A549 (cell line): Measurements from ENCODE around the gene CMIP. TPM values are rescaled to one million over a fixed set of nuclear protein-coding genes. Genes with fewer than 3 reads are reported as not detected.

ENCODE experiments used
- ATAC-seq, 2 experiments: fragments of 200-7000 bp in 1 of 2; fragments of >200 bp in 1 of 2; cut with Nextera tagmentation in 1 of 2; cut with Tn5 transposase in 1 of 2; 3 replicates each; pipeline versions ENCODE4 v1.8.0 to v1.9.1; 2018 to 2020; ENCODE audit warnings: mild to moderate bottlenecking in 1 of 2, moderate library complexity in 1 of 2
- CTCF ChIA-PET: fragments of 300-600 bp; sonication (Branson Sonifier 250); formaldehyde crosslinking; extraction: SDS; loops from one replicate; lab custom pipeline; 2021; ENCODE audit warnings: antibody characterized with exemption, inconsistent platforms; lab: Yijun Ruan, JAX
- POLR2A ChIA-PET: fragments of 350-600 bp; formaldehyde crosslinking; extraction: SDS; loops from one replicate; lab custom pipeline; 2021; ENCODE audit warnings: antibody characterized with exemption, inconsistent platforms; lab: Yijun Ruan, JAX
- DNase-seq, 2 experiments: peaks; one replicate each; pipeline versions ENCODE4 v3.0.0 to v3.0.0-alpha.2; 2011 to 2016; ENCODE audit warnings: low read depth in 1 of 2, low spot score in 1 of 2
- FAIRE-seq: peaks from 2 replicates; lab custom pipeline; 2011; peaks lifted over from hg19 to GRCh38; lab: Jason Lieb, UNC
- H3K27ac ChIP-seq, 2 experiments: fragments of >200 bp; sonication (Bioruptor Twin); formaldehyde crosslinking; 3 replicates each; pipeline ENCODE4 v1.5.1; 2016 to 2017
- H3K4me1 ChIP-seq: fragments of >200 bp; sonication (Bioruptor Twin); formaldehyde crosslinking; 3 replicates; pipeline ENCODE4 v1.6.1; 2016
- H3K4me2 ChIP-seq: fragments of >200 bp; sonication (Bioruptor Twin); formaldehyde crosslinking; 3 replicates; pipeline ENCODE4 v1.6.1; 2016
- H3K4me3 ChIP-seq: fragments of >200 bp; sonication (Bioruptor Twin); formaldehyde crosslinking; 3 replicates; pipeline ENCODE4 v1.5.1; 2016
- H3K9me3 ChIP-seq: fragments of >200 bp; sonication (Bioruptor Twin); formaldehyde crosslinking; 3 replicates; pipeline ENCODE4 v1.6.1; 2016
- BHLHE40 ChIP-seq: IDR thresholded peaks from 2 replicates; pipeline ENCODE4 v1.6.1; 2012; ENCODE audit warnings: low read depth, low read length, inconsistent platforms
- CBX2 ChIP-seq: fragments of 200-600 bp; sonication (generic); IDR thresholded peaks from 2 replicates; pipeline ENCODE4 v1.6.1; 2016; ENCODE audit warnings: low read depth, mild to moderate bottlenecking, borderline replicate concordance
- HOXB5 ChIP-seq: fragments of 250-450 bp; sonication (Bioruptor Pico); IDR thresholded peaks from 2 replicates; pipeline ENCODE4 v1.5.0; 2020; ENCODE audit warnings: mild to moderate bottlenecking, moderate library complexity
- JUN ChIP-seq, 2 experiments: fragments of >200 bp; sonication (Bioruptor Twin); formaldehyde crosslinking; IDR thresholded peaks; 2 replicates in 1 of 2; 3 replicates in 1 of 2; pipeline ENCODE4 v1.6.1; 2016 to 2017
- KDM1A ChIP-seq: fragments of 200-600 bp; sonication (generic); IDR thresholded peaks from 2 replicates; pipeline ENCODE4 v1.6.1; 2016; ENCODE audit warnings: low read depth, mild to moderate bottlenecking
- MAX ChIP-seq: IDR thresholded peaks from 2 replicates; pipeline ENCODE4 v1.6.1; 2012
- NFE2L2 ChIP-seq: fragments of 150-350 bp; conservative IDR thresholded peaks from 2 replicates; pipeline ENCODE4 v1.6.1; 2014; ENCODE audit warnings: low read length
- PBX3 ChIP-seq: IDR thresholded peaks from 2 replicates; pipeline ENCODE4 v1.6.1; 2012
- RAD21 ChIP-seq, 2 experiments: fragments of >200 bp in 1 of 2; sonication (Bioruptor Twin) in 1 of 2; formaldehyde crosslinking in 1 of 2; IDR thresholded peaks in 1 of 2; conservative IDR thresholded peaks in 1 of 2; 2 replicates in 1 of 2; 3 replicates in 1 of 2; pipeline ENCODE4 v1.6.1; 2012 to 2018; ENCODE audit warnings: inconsistent platforms in 1 of 2
- RCOR1 ChIP-seq: fragments of 150-350 bp; IDR thresholded peaks from 2 replicates; pipeline ENCODE4 v1.6.1; 2014; ENCODE audit warnings: antibody characterized with exemption, low read length, low read depth
- RNF2 ChIP-seq: fragments of 200-600 bp; sonication (generic); IDR thresholded peaks from 2 replicates; pipeline ENCODE4 v1.6.1; 2016; ENCODE audit warnings: low read depth, mild to moderate bottlenecking, antibody characterized with exemption, moderate library complexity, borderline replicate concordance
- SREBF2 ChIP-seq: fragments of 450-650 bp; IDR thresholded peaks from 2 replicates; pipeline ENCODE4 v1.6.1; 2014; ENCODE audit warnings: mild to moderate bottlenecking, moderate library complexity
- TP53 ChIP-seq: fragments of 250-450 bp; sonication (Bioruptor Pico); IDR thresholded peaks from 2 replicates; pipeline ENCODE4 v1.5.0; 2021; ENCODE audit warnings: mild to moderate bottlenecking, moderate library complexity
- ZC3H11A ChIP-seq: fragments of 450-650 bp; IDR thresholded peaks from 2 replicates; pipeline ENCODE4 v1.6.1; 2014; ENCODE audit warnings: antibody characterized with exemption, mild to moderate bottlenecking
- ZNF302 ChIP-seq: fragments of 250-450 bp; sonication (Bioruptor Pico); IDR thresholded peaks from 2 replicates; pipeline ENCODE4 v1.9.0; 2021; ENCODE audit warnings: inconsistent platforms, mild to moderate bottlenecking, moderate library complexity
- WGBS: methylation state at CpG from one replicate; pipeline ENCODE4 v1.1.6; 2017; ENCODE audit errors: missing lambda C conversion rate; 5-methylcytosine and 5-hydroxymethylcytosine counted together
- polyA plus RNA-seq, 4 experiments: library from polyadenylated mRNA; depleted of rRNA in 3 of 4; stranded (reverse); fragments of >200 nt; fragmentation: RNase III in 1 of 4; extraction: RNeasy Plus Mini Kit Qiagen cat#74134 plus additional on column Dnase treatment in 1 of 4; gene quantifications; 2 replicates in 3 of 4; 3 replicates in 1 of 4; pipeline ENCODE4 v1.2.3, GENCODE V29; 2011 to 2017
- TF ChIP-seq, protein P1 (sequence below): fragments of >200 bp; sonication (Bioruptor Twin); formaldehyde crosslinking; IDR thresholded peaks from 2 replicates; pipeline ENCODE4 v1.6.1; 2016
- TF ChIP-seq, protein P2 (sequence below): fragments of 150-350 bp; IDR thresholded peaks from 2 replicates; pipeline ENCODE4 v1.6.1; 2014; ENCODE audit warnings: low read depth, mild to moderate bottlenecking, low read length
- TF ChIP-seq, protein P3 (sequence below): fragments of >200 bp; sonication (Bioruptor Twin); formaldehyde crosslinking; IDR thresholded peaks from 3 replicates; pipeline ENCODE4 v1.5.1; 2016

CMIP gene
- polyA plus RNA-seq, 2 of the 4 experiments (the other 2 are of a cell fraction): 21.6 to 125 TPM

DNA sequence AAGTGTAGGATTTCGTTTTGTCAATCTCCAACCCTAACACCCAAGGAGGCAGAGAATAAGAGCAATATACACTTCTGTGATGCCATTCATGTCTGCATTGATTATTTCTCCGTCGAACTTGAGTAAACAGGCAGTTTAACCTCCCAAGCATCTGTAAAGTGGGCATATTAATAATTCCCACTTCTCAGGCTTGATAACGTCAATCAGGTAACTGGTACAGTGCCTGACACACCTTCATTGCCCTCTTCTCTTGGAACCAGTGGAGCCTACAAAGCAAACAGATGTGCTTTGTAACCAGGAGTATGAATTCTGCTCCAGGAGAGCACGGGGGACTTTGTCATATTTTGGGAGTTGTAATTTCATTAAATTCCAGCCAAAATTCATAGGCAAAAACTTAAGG lies 302.0 kb downstream of the CMIP start:
- ATAC-seq (peak; percentile 26 to 31; a peak in 2 of 6 replicates), FAIRE-seq (no peak), DNase-seq (no peak)
- WGBS: 21% methylated on average over 5 of the region's 5 CpGs
- POLR2A ChIA-PET: no interaction called here
- TF ChIP-seq, protein P1, sequence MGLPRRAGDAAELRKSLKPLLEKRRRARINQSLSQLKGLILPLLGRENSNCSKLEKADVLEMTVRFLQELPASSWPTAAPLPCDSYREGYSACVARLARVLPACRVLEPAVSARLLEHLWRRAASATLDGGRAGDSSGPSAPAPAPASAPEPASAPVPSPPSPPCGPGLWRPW: no peak
- TF ChIP-seq MAX (no peak), SREBF2 (no peak), ZC3H11A (no peak), JUN (IDR thresholded peaks at IDR 0.05) (no peak), RAD21 (conservative IDR thresholded peaks at IDR 0.05 in 1 of 2, IDR thresholded peaks at IDR 0.05 in 1 of 2) (no peak), RCOR1 (no peak), ZNF302 (no peak), CBX2 (no peak), RNF2 (no peak), NFE2L2 (no peak), PBX3 (no peak), KDM1A (no peak), TP53 (CRISPR knock-in tag) (no peak)
- TF ChIP-seq, protein P2, sequence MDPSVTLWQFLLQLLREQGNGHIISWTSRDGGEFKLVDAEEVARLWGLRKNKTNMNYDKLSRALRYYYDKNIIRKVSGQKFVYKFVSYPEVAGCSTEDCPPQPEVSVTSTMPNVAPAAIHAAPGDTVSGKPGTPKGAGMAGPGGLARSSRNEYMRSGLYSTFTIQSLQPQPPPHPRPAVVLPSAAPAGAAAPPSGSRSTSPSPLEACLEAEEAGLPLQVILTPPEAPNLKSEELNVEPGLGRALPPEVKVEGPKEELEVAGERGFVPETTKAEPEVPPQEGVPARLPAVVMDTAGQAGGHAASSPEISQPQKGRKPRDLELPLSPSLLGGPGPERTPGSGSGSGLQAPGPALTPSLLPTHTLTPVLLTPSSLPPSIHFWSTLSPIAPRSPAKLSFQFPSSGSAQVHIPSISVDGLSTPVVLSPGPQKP: no peak
- TF ChIP-seq, protein P3, sequence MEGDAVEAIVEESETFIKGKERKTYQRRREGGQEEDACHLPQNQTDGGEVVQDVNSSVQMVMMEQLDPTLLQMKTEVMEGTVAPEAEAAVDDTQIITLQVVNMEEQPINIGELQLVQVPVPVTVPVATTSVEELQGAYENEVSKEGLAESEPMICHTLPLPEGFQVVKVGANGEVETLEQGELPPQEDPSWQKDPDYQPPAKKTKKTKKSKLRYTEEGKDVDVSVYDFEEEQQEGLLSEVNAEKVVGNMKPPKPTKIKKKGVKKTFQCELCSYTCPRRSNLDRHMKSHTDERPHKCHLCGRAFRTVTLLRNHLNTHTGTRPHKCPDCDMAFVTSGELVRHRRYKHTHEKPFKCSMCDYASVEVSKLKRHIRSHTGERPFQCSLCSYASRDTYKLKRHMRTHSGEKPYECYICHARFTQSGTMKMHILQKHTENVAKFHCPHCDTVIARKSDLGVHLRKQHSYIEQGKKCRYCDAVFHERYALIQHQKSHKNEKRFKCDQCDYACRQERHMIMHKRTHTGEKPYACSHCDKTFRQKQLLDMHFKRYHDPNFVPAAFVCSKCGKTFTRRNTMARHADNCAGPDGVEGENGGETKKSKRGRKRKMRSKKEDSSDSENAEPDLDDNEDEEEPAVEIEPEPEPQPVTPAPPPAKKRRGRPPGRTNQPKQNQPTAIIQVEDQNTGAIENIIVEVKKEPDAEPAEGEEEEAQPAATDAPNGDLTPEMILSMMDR: no peak
- Histone ChIP-seq H3K27ac (peak overlapping the region; percentile 45 to 86; a peak in 5 of 6 replicates), H3K4me1 (no peaks in the 10 kb centered on the region), H3K4me3 (peak overlapping the region; percentile 34), H3K4me2 (peak overlapping the region; percentile 84), H3K9me3 (no peaks in the 10 kb centered on the region)
- CTCF ChIA-PET: interaction anchor here (0.9 kb wide), 1 partner anchor 8 kb away, joined by 5 read pairs; no protein-coding TSS in a partner anchor

DNA sequence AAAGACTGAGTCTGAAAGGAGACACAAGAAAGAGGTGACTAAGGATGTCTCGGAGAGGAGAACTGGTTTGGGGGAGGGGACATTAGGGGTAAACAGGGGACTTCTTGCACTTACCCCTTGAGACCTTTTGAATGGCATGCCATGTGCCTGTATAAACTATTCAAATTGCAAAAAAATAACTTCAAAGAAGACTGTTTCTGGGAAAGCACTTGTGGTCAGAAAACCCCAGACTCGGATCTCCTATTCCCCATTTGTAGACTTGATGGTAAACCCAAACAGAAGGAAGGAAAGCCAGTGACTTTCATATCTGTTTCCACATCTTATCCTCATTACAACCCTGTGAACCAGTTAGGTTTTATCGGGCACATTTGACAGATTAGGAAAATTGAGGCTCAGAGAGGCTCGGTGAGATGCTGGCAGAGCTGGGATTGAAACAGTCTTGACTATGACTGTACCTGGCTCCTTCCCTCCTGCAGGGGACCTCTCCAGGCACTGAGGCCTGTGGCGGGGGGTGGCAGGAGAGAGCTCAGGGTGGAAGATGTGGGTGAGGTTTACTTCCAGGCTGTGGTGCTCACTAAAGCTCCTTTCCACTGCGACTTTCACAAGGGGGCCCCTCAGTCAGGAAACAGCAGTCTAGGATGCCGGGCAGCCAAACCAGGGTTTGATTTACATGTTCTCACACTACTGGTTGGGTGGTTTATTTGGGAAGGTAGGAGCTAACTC lies 304.0 kb downstream of the CMIP start:
- H3K4me3 ChIP-seq: no peak overlapping the region
- DNase-seq (no peak), ATAC-seq (peak; percentile 24 to 26; a peak in 2 of 6 replicates), FAIRE-seq (no peak)
- 77% methylated on average over 7 of the region's 7 CpGs for WGBS
- ChIA-PET CTCF (interaction anchor here (1.5 to 1.8 kb wide), 2 partner anchors 11 to 383 kb away, joined by 4 to 8 read pairs; no protein-coding TSS in a partner anchor), POLR2A (no interaction called here)
- no peak overlapping the region for H3K4me2 ChIP-seq
- no peaks in the 10 kb centered on the region for H3K9me3 ChIP-seq
- H3K4me1 ChIP-seq: no peaks in the 10 kb centered on the region
- H3K27ac ChIP-seq: no peak overlapping the region
- TF ChIP-seq BHLHE40 (no peak), SREBF2 (no peak), HOXB5 (CRISPR knock-in tag) (no peak)
